K562 (cell line): ENCODE data around the gene FASTK. TPM values are rescaled to one million over a fixed set of nuclear protein-coding genes. Genes with fewer than 3 reads are reported as not detected.
A peak's percentile ranks its signal among the peaks of the same experiment; 100 is the strongest.

Source experiments
- BCL6 ChIP-seq: fragments of 250-450 bp; sonication (Bioruptor Pico); IDR thresholded peaks from 2 replicates; pipeline ENCODE4 v1.4.0; 2020
- MAZ ChIP-seq, 2 experiments: fragments of 450-650 bp in 1 of 2; sonication (generic) in 1 of 2; formaldehyde crosslinking; IDR thresholded peaks in 1 of 2; conservative IDR thresholded peaks in 1 of 2; 2 replicates each; pipeline versions ENCODE4 v1.4.0 to v1.5.0; 2020; ENCODE audit warnings: mild to moderate bottlenecking in 1 of 2, missing genetic modification reagents in 1 of 2
- NR2C1 ChIP-seq, 2 experiments: fragments of 450-650 bp; IDR thresholded peaks; 2 replicates each; pipeline ENCODE4 v1.6.1; 2017; ENCODE audit warnings: mild to moderate bottlenecking in 2 of 2, antibody characterized with exemption in 1 of 2, inconsistent platforms in 1 of 2, missing compliant biosample characterization in 1 of 2, missing genetic modification characterization in 1 of 2
- PRMT5 ChIP-seq: sonication (generic); formaldehyde crosslinking; IDR thresholded peaks from 2 replicates; pipeline ENCODE4 v1.5.0; 2020; ENCODE audit warnings: missing genetic modification reagents
- PURB ChIP-seq: sonication (generic); formaldehyde crosslinking; IDR thresholded peaks from 2 replicates; pipeline ENCODE4 v1.9.0; 2021; ENCODE audit warnings: low read depth, mild to moderate bottlenecking, missing genetic modification reagents
- RCOR1 ChIP-seq, 2 experiments: IDR thresholded peaks; 2 replicates each; pipeline ENCODE4 v1.6.1; 2012; ENCODE audit warnings: low read depth in 2 of 2, low read length in 2 of 2, borderline replicate concordance in 1 of 2, improper control_type of control experiment in 1 of 2
- SAFB2 ChIP-seq: fragments of 200-400 bp; formaldehyde crosslinking; IDR thresholded peaks from 2 replicates; pipeline ENCODE4 v1.6.1; 2018; ENCODE audit warnings: borderline replicate concordance, low read length, low read depth, moderate library complexity; ENCODE audit not compliant: severe bottlenecking
- SMC3 ChIP-seq: conservative IDR thresholded peaks from 2 replicates; pipeline ENCODE4 v1.6.1; 2011; ENCODE audit warnings: low read depth, low read length, improper control_type of control experiment; ENCODE audit not compliant: insufficient read depth
- SP1 ChIP-seq: sonication (generic); formaldehyde crosslinking; IDR thresholded peaks from 2 replicates; pipeline ENCODE4 v1.8.1; 2022; ENCODE audit warnings: mild to moderate bottlenecking, missing genetic modification reagents
- TCF7L2 ChIP-seq: fragments of 150-350 bp; IDR thresholded peaks from 2 replicates; pipeline ENCODE4 v1.6.1; 2016; ENCODE audit warnings: low read depth, mild to moderate bottlenecking, low read length, moderate library complexity
- YBX1 ChIP-seq: fragments of 450-650 bp; IDR thresholded peaks from 2 replicates; pipeline ENCODE4 v1.7.1; 2016; ENCODE audit warnings: mild to moderate bottlenecking
- ZNF232 ChIP-seq: sonication (generic); formaldehyde crosslinking; IDR thresholded peaks from 2 replicates; pipeline ENCODE4 v1.8.0; 2022; ENCODE audit warnings: mild to moderate bottlenecking, missing genetic modification reagents
- ZNF239 ChIP-seq: fragments of 250-450 bp; sonication (Bioruptor Pico); IDR thresholded peaks from 2 replicates; pipeline ENCODE4 v1.4.0; 2020; ENCODE audit warnings: mild to moderate bottlenecking
- ZNF24 ChIP-seq: fragments of 450-650 bp; IDR thresholded peaks from 2 replicates; pipeline ENCODE4 v1.6.1; 2016
- ZNF263 ChIP-seq: sonication (generic); formaldehyde crosslinking; IDR thresholded peaks from 2 replicates; pipeline ENCODE4 v1.8.0; 2022; ENCODE audit warnings: mild to moderate bottlenecking, missing genetic modification reagents, borderline replicate concordance
- ZNF766 ChIP-seq: fragments of 200-800 bp; sonication (Bioruptor generic); conservative IDR thresholded peaks from 2 replicates; pipeline ENCODE4 v1.6.1; 2016; ENCODE audit warnings: missing genetic modification characterization, missing compliant biosample characterization
- polyA plus RNA-seq, 8 experiments: library from polyadenylated mRNA; depleted of rRNA in 4 of 8; stranded (reverse) in 5 of 8; unstranded in 3 of 8; fragments of >200 nt; fragmentation: Nextera tagmentation in 2 of 8; fragmentation: Illumina TruSeq in 1 of 8; extraction: Ambion mirVana in 2 of 8; extraction: Trizol in 1 of 8; gene quantifications; 2 replicates each; pipeline versions ENCODE4 v1.2.1 to v1.2.3, GENCODE V29; 2011 to 2014; ENCODE audit warnings: inconsistent platforms in 1 of 8, missing spikeins in 1 of 8
- total RNA-seq, 7 experiments: library from RNA; depleted of rRNA in 6 of 7; stranded (reverse); fragments of >200 nt in 6 of 7; fragmentation: Illumina TruSeq in 2 of 7; extraction: Trizol in 2 of 7; gene quantifications; 2 replicates each; pipeline versions ENCODE4 v1.2.1 to v1.2.3, GENCODE V29; 2011 to 2021; ENCODE audit warnings: low replicate concordance in 1 of 7
- TF ChIP-seq, protein P1 (sequence below), 2 experiments: fragments of 450-650 bp; IDR thresholded peaks; 2 replicates each; pipeline ENCODE4 v1.6.1; 2016
- TF ChIP-seq, protein P2 (sequence below): sonication (generic); formaldehyde crosslinking; IDR thresholded peaks from 2 replicates; pipeline ENCODE4 v1.8.1; 2022; ENCODE audit warnings: missing genetic modification reagents
- TF ChIP-seq, protein P3 (sequence below): fragments of 450-650 bp; IDR thresholded peaks from 2 replicates; pipeline ENCODE4 v1.6.1; 2016; ENCODE audit warnings: antibody characterized with exemption
- TF ChIP-seq, protein P4 (sequence below), 2 experiments: fragments of 250-450 bp in 1 of 2; fragments of 450-650 bp in 1 of 2; sonication (Bioruptor Pico) in 1 of 2; IDR thresholded peaks; 2 replicates each; pipeline versions ENCODE4 v1.6.1 to v1.8.0; 2016 to 2021; ENCODE audit warnings: mild to moderate bottlenecking in 2 of 2, moderate library complexity in 2 of 2, missing compliant biosample characterization in 1 of 2, missing genetic modification characterization in 1 of 2

FASTK gene
- total and polyA plus RNA-seq, 9 of the 15 experiments (the other 6 are each of a cell fraction or from before 2014, with no cell fraction given) = 0.51 to 150 (median 48.2) TPM

DNA sequence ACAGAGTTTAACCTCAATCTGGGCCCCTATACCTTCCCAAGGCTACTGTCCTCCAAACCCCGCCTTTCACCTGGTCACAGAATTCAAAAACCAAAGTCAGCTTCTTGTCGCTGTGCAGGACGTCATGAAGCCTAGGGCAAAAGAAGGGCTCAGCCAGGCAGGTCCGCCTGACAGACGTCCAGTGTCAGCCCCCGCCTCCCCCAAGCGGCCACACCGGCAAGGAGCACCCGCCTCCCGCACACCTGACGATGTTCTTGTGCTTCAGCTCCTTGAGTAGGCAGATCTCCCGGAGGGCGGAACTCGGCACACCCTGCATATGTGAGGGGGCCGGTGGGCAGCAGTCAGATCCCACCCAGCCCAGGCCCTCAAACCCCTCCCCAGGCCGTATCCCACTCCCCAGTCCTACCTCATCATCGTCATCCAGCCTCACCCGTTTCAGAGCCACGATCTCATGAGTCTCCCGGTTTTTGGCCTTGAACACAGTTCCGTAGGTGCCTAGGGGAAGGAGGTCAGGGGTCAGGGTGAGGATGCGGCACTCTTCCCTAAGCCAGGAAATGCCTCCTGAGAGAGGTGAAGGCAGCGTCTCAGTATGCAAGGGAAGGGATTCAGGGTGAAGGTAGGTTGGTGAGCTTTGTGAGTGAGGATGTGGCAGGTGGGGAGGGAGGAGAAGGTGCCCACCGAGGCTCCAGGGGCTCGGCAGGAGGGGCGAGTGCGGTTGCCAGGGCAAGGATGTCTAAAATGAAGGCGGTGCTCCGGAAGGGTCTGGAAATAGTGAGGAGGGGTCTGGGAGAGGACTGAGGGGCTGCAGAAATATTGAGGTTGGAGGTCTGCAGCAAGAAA, 23.7 kb downstream of the FASTK start (continued):
- TF ChIP-seq, protein P1, sequence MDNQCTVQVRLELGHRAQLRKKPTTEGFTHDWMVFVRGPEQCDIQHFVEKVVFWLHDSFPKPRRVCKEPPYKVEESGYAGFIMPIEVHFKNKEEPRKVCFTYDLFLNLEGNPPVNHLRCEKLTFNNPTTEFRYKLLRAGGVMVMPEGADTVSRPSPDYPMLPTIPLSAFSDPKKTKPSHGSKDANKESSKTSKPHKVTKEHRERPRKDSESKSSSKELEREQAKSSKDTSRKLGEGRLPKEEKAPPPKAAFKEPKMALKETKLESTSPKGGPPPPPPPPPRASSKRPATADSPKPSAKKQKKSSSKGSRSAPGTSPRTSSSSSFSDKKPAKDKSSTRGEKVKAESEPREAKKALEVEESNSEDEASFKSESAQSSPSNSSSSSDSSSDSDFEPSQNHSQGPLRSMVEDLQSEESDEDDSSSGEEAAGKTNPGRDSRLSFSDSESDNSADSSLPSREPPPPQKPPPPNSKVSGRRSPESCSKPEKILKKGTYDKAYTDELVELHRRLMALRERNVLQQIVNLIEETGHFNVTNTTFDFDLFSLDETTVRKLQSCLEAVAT (IDR thresholded peaks at IDR 0.05) = peak in 1 of 2 experiments; percentile 54; a peak in 1 of 4 replicates
- no peak for TF ChIP-seq BCL6
- TF ChIP-seq, protein P2, sequence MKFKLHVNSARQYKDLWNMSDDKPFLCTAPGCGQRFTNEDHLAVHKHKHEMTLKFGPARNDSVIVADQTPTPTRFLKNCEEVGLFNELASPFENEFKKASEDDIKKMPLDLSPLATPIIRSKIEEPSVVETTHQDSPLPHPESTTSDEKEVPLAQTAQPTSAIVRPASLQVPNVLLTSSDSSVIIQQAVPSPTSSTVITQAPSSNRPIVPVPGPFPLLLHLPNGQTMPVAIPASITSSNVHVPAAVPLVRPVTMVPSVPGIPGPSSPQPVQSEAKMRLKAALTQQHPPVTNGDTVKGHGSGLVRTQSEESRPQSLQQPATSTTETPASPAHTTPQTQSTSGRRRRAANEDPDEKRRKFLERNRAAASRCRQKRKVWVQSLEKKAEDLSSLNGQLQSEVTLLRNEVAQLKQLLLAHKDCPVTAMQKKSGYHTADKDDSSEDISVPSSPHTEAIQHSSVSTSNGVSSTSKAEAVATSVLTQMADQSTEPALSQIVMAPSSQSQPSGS (CRISPR knock-in tag) = no peak
- 0 out of 2 replicates have a peak, but pooled peaks have one; percentile 29 for TF ChIP-seq PURB (CRISPR knock-in tag)
- TF ChIP-seq TCF7L2 = no peak
- TF ChIP-seq SAFB2 = no peak
- TF ChIP-seq, protein P3, sequence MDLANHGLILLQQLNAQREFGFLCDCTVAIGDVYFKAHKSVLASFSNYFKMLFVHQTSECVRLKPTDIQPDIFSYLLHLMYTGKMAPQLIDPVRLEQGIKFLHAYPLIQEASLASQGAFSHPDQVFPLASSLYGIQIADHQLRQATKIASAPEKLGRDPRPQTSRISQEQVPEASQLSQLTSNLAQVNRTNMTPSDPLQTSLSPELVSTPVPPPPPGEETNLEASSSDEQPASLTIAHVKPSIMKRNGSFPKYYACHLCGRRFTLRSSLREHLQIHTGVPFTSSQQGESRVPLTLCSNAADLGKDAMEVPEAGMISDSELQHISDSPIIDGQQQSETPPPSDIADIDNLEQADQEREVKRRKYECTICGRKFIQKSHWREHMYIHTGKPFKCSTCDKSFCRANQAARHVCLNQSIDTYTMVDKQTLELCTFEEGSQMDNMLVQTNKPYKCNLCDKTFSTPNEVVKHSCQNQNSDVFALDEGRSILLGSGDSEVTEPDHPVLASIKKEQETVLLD = peak; percentile 13; the same call in 1 of the 2 replicates
- TF ChIP-seq ZNF263 (CRISPR knock-in tag) = peak; percentile 60; the same call in 1 of the 2 replicates
- no peak for TF ChIP-seq ZNF239
- peak in 1 of 2 experiments; percentile 30; a peak in 1 of 4 replicates for TF ChIP-seq MAZ (CRISPR knock-in tag; conservative IDR thresholded peaks at IDR 0.05 in 1 of 2, IDR thresholded peaks at IDR 0.05 in 1 of 2)
- TF ChIP-seq SP1 (CRISPR knock-in tag) = peak; percentile 71
- peak; percentile 71 for TF ChIP-seq ZNF232 (CRISPR knock-in tag)
- no peak for TF ChIP-seq SMC3
- TF ChIP-seq ZNF24 = no peak
- no peak for TF ChIP-seq PRMT5
- TF ChIP-seq, protein P4, sequence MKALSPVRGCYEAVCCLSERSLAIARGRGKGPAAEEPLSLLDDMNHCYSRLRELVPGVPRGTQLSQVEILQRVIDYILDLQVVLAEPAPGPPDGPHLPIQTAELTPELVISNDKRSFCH (CRISPR knock-in tag; IDR thresholded peaks at IDR 0.05) = no peak
- TF ChIP-seq, protein P4 (tag; IDR thresholded peaks at IDR 0.05) = no peak
- TF ChIP-seq NR2C1 (IDR thresholded peaks at IDR 0.05) = no peak
- TF ChIP-seq NR2C1 (tag; IDR thresholded peaks at IDR 0.05) = peak; percentile 54
- TF ChIP-seq RCOR1 (IDR thresholded peaks at IDR 0.05; ENCODE audit: borderline replicate concordance in 1 of 2, low read depth in 2 of 2, low read length in 2 of 2) = no peak
- TF ChIP-seq ZNF766 = no peak
- no peak for TF ChIP-seq YBX1
